SHP77 treated with DMSO at 0.1 percent for 48 hours (cell line): ENCODE results near the gene EHD3.

ENCODE experiments used
- DNase-seq: peaks from one replicate; lab custom pipeline; 2025; lab: John Stamatoyannopoulos, UW

The EHD3 gene

DNA sequence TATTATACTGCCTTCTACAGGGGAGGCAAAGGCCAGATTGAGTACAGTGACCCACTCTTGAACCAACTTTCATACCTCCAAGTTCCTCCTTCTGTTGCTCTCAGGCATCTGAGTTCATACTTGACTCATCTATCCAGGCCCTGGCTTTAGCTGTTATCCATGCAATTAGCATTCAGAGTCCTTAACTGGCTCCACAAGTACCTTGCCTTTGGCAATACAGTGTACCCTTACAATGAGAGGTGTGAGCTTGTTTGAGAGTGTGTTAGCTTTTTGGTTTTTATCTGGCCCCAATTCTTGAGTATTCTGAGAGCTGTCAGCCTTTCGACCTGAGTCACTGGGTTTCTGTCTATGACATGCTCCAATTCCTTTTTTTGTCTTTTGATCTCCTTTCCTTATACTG is 60.2 kb downstream of the EHD3 start:
- DNase-seq, result no peak

DNA sequence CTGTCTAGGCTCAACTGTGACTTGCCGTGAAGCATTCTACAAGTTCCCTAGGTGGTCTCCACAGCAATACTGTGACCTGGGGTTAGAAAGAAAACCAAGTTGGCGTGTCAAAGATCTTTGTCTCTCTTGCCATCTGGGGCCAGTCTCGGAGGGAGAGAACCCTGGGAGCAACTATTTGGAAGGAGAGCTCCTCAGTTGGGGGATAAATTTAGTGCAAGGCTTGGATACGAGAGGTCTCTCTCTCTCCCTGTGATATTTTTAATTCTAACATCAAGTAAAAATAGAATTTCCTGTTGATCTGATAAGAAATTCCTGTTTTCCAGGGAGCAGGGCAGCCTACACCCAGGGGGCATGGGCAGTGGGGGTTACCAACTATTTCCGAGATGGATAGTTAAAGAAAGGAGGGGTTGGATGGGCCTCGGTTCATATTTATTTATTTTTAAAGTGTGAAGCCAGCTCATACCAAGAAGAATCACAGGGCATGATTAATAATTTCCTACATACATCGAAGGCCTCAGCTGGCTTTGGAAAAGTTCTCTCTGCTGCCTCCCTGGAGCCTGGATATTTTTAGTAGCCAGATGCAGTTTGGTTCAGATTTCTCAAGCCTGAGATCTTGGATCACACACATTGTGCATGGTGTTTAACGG is 62.8 kb downstream of the EHD3 start:
- DNase-seq, result no peak

GRCh38 chr2:31297751-31298150 is 63.8 kb downstream of the EHD3 start:
- no peak for DNase-seq

DNA sequence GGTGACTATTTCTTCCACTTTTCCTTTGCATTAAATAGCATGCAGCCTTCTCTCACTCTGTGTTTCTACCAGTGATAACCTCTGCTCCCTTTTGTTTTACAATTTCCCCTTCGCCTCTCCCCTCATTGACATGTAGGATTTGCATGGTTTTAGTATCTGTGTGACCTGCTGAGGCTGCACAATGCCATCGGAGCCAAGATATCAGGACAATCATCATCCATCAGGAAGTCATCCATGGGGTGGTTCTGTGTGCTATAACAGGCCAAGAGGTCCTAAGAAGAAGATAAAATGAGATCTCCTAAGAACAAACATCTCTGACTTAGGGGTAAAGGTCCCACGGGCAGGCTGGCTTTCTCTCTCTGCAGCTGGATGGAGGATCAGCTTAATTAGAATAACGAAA is 65.6 kb downstream of the EHD3 start:
- DNase-seq, result no peak

DNA sequence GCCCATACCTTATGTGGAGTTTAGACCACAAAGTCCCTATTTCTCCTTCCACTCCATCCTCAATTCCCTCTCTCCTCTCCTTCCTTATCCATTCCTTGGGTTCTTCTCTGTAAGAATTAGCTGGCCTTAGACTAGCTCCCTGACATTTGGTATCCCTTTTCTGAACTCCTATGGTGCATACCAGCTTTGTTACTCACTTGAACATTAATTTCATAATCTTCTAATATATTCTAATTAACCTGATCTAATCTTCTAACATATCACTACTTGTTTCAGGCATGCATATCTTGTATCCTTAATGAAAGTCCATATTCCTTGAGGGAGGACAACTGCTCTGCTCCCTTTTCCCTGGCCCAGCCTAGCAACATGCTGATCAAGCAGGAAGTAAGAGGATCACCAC is 66.4 kb downstream of the EHD3 start:
- DNase-seq, result no peak

DNA sequence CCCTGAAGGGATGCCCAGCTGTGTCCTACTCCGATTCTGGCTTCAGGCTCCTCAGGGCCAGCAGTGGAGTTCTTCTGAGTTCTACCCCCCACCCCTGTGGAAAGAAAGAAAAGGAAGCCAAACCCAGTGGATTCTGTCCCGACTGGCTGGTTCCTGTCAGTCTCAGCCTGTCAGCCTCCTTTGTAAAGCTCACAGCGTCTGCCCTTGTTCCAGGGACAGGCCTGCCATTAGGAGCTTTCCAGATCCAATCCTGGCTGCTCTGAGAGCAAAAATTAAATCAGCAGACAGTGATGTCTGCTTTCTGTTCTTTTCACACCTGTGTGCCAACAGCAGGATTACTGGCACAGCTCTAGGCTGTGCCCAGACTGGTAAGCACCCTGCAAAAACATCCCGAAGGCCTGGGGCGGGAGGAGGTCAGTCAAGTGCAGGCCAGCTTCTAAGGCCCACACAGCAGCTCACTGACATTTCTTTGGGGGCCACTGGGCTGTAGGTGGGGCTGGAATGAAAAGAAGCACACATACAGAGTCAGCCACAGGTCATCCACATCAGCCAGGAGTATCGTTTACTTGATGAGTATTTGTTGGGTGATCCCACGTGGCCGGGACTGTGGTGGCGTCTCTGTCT is 69.1 kb downstream of the EHD3 start:
- no peak for DNase-seq

- no peak for DNase-seq
These were observed 70.9 kb downstream of the EHD3 start for GRCh38 chr2:31304816-31305215.

DNA sequence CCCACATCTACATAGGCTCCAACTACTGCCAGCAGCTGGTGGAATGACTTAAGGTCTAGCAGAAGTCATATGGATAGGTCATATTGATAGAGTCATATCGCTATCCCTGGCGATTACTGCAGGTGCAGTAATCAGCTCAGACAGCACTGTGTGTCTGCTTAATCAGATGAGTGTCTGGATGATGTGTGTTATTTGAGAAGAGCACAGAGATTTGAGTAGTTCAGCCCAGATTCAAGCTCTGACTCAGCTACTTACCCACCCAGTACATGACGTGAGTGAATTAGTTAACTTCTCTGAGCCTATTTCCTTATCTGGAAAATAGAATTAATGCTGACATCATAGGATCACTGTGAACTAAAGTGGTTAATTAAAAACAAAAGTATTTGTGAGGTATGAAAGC is 78.9 kb downstream of the EHD3 start:
- no peak for DNase-seq

DNA sequence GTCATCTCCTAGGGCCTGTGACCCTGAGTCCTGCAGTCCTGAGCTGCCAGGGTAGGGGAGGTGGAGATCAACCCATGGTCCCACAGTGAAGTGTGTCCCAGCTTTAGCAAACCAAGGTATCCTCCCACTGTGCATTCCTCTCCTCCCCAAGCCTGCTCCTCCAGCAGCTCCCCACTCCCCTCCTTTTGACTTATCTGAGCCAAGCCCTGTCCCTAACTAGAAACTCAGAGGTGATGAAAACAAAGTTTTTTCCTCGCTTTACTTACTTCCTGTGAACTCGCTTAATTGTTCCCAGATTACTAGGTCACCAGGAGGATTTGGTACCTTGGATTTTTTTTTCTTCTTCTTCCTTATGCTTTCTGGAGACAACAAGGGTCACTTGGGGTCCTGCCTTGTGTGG is 80.8 kb downstream of the EHD3 start:
- DNase-seq, result no peak

- DNase-seq, result no peak
These were observed 83.4 kb downstream of the EHD3 start for GRCh38 chr2:31317396-31317795.

DNA sequence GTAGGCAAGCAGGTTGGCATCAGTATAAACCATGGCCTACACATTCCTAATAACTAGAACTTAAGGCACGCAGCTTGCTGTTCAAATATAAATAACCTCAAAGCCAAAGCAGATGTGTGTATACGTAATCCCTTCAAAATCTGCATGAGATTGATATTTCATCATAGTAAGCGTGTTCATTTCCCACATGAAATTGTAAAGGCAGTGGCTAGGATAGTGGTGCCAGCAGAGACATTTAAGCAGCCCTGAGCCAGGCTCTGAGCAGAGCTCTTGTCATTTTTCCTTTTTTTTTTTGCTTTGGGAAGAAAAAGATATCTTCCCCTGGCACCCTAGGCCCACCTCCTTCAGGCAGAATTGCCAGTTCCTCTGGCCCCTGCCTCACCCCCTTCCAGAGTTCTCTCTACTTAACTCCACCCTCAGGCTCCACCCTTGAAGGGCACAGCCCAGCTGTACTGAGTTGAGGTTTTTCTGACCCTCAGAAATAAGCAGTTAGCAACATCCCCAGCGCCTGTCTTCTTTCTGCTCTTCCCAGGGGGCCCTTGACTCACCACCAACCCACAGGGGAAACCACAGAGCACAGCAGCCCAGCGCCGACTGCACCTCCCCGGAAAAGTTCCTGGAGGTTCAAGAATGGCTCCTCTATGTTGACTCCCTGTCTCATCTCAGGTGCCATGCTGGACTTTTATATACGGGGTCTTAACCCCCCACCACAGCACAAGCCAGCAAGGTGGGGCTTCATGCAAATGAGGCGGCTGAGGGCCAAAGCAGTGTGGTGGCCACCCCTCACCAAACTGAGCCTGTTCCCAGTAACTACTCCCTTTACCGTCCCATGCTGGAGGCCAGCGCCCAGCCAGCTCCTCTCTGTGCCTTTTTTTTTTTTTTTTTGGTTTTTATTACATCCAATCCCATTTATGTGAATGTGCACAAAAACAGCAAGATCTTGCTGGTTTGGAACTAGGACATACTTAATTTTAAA is 84.7 kb downstream of the EHD3 start:
- no peak for DNase-seq
